ENCODE data around the gene SLC17A5. TPM values are rescaled to one million over a fixed set of nuclear protein-coding genes. Genes with fewer than 3 reads are reported as not detected.

Gene SLC17A5
- total and polyA plus RNA-seq, 9 of the 15 experiments (the other 6 are each of a cell fraction or from before 2014, with no cell fraction given): 1.3 to 7.2 (median 3.4) TPM

DNA sequence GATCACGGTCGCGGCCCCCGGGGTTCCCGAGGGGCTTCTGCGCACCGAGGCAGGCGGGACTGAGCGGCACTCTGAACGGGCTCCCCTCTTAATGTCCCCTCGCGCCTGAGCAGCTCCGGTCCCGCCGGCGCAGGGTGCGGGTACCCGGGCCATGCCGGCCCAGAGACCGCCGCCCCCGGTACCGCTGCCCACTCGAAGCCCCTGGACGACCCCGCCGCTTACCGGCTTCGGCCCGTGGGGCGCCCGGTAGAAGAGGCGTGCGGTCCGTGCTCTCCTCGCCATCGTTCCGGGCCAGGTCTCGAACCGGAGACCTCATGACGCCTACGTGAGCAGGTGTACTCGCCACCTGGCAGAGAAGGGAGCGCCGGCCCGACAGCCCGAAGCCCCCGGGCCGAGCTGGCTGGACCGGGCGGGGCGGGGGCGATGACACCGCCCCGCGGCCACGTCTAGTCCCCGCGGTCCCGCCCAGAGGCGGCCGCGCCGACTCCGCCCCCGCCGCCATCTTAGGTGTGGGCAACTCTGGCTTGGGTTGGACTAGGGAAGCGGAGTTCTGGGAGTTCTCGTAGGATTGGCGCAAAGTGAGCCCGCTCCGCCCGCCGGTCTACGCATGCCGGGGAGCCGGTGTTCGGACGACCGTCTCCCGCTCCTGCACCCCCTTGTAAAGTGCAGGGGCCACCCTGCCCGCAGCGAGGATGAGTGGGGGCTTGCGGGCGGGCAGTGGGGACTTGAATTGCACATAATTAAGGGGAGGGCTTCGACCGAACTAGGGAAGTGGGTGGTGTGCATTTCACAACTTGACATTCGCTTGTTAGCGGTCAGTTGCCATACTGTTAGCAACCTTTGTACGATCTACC, at the start of gene SLC17A5 (continued):
- TF ChIP-seq, protein P1, sequence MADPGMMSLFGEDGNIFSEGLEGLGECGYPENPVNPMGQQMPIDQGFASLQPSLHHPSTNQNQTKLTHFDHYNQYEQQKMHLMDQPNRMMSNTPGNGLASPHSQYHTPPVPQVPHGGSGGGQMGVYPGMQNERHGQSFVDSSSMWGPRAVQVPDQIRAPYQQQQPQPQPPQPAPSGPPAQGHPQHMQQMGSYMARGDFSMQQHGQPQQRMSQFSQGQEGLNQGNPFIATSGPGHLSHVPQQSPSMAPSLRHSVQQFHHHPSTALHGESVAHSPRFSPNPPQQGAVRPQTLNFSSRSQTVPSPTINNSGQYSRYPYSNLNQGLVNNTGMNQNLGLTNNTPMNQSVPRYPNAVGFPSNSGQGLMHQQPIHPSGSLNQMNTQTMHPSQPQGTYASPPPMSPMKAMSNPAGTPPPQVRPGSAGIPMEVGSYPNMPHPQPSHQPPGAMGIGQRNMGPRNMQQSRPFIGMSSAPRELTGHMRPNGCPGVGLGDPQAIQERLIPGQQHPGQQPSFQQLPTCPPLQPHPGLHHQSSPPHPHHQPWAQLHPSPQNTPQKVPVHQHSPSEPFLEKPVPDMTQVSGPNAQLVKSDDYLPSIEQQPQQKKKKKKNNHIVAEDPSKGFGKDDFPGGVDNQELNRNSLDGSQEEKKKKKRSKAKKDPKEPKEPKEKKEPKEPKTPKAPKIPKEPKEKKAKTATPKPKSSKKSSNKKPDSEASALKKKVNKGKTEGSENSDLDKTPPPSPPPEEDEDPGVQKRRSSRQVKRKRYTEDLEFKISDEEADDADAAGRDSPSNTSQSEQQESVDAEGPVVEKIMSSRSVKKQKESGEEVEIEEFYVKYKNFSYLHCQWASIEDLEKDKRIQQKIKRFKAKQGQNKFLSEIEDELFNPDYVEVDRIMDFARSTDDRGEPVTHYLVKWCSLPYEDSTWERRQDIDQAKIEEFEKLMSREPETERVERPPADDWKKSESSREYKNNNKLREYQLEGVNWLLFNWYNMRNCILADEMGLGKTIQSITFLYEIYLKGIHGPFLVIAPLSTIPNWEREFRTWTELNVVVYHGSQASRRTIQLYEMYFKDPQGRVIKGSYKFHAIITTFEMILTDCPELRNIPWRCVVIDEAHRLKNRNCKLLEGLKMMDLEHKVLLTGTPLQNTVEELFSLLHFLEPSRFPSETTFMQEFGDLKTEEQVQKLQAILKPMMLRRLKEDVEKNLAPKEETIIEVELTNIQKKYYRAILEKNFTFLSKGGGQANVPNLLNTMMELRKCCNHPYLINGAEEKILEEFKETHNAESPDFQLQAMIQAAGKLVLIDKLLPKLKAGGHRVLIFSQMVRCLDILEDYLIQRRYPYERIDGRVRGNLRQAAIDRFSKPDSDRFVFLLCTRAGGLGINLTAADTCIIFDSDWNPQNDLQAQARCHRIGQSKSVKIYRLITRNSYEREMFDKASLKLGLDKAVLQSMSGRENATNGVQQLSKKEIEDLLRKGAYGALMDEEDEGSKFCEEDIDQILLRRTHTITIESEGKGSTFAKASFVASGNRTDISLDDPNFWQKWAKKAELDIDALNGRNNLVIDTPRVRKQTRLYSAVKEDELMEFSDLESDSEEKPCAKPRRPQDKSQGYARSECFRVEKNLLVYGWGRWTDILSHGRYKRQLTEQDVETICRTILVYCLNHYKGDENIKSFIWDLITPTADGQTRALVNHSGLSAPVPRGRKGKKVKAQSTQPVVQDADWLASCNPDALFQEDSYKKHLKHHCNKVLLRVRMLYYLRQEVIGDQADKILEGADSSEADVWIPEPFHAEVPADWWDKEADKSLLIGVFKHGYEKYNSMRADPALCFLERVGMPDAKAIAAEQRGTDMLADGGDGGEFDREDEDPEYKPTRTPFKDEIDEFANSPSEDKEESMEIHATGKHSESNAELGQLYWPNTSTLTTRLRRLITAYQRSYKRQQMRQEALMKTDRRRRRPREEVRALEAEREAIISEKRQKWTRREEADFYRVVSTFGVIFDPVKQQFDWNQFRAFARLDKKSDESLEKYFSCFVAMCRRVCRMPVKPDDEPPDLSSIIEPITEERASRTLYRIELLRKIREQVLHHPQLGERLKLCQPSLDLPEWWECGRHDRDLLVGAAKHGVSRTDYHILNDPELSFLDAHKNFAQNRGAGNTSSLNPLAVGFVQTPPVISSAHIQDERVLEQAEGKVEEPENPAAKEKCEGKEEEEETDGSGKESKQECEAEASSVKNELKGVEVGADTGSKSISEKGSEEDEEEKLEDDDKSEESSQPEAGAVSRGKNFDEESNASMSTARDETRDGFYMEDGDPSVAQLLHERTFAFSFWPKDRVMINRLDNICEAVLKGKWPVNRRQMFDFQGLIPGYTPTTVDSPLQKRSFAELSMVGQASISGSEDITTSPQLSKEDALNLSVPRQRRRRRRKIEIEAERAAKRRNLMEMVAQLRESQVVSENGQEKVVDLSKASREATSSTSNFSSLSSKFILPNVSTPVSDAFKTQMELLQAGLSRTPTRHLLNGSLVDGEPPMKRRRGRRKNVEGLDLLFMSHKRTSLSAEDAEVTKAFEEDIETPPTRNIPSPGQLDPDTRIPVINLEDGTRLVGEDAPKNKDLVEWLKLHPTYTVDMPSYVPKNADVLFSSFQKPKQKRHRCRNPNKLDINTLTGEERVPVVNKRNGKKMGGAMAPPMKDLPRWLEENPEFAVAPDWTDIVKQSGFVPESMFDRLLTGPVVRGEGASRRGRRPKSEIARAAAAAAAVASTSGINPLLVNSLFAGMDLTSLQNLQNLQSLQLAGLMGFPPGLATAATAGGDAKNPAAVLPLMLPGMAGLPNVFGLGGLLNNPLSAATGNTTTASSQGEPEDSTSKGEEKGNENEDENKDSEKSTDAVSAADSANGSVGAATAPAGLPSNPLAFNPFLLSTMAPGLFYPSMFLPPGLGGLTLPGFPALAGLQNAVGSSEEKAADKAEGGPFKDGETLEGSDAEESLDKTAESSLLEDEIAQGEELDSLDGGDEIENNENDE (IDR thresholded peaks at IDR 0.05; ENCODE audit: low read depth, low read length): no peak
- TF ChIP-seq L3MBTL2 (IDR thresholded peaks at IDR 0.05): peak; percentile 96
- no peak for TF ChIP-seq ZNF217 (CRISPR knock-in tag; IDR thresholded peaks at IDR 0.05)
- no peak for TF ChIP-seq SRSF3 (IDR thresholded peaks at IDR 0.05; ENCODE audit: insufficient read depth, low read length)
- no peak for TF ChIP-seq MYBL2 (IDR thresholded peaks at IDR 0.05; ENCODE audit: low read depth)
- no peak for TF ChIP-seq MYBL2 (CRISPR knock-in tag; IDR thresholded peaks at IDR 0.05; ENCODE audit: borderline replicate concordance)
- TF ChIP-seq, protein P2, sequence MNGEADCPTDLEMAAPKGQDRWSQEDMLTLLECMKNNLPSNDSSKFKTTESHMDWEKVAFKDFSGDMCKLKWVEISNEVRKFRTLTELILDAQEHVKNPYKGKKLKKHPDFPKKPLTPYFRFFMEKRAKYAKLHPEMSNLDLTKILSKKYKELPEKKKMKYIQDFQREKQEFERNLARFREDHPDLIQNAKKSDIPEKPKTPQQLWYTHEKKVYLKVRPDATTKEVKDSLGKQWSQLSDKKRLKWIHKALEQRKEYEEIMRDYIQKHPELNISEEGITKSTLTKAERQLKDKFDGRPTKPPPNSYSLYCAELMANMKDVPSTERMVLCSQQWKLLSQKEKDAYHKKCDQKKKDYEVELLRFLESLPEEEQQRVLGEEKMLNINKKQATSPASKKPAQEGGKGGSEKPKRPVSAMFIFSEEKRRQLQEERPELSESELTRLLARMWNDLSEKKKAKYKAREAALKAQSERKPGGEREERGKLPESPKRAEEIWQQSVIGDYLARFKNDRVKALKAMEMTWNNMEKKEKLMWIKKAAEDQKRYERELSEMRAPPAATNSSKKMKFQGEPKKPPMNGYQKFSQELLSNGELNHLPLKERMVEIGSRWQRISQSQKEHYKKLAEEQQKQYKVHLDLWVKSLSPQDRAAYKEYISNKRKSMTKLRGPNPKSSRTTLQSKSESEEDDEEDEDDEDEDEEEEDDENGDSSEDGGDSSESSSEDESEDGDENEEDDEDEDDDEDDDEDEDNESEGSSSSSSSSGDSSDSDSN (IDR thresholded peaks at IDR 0.05; ENCODE audit: borderline replicate concordance in 1 of 2, low read depth in 2 of 2, low read length in 2 of 2): no peak
- no peak; the same call in 1 of the 2 replicates for TF ChIP-seq CBX1 (IDR thresholded peaks at IDR 0.05; ENCODE audit: low read depth)
- TF ChIP-seq LEF1 (IDR thresholded peaks at IDR 0.05): no peak
- no peak for TF ChIP-seq TCF7L2 (IDR thresholded peaks at IDR 0.05; ENCODE audit: low read depth, low read length)
- peak; percentile 52; the same call in 1 of the 2 replicates for TF ChIP-seq PML (IDR thresholded peaks at IDR 0.05; ENCODE audit: low read length)
- TF ChIP-seq TRIM28 (IDR thresholded peaks at IDR 0.05): no peak
- TF ChIP-seq RAD51 (IDR thresholded peaks at IDR 0.05; ENCODE audit: borderline replicate concordance, low read depth): no peak
- TF ChIP-seq, protein P3, sequence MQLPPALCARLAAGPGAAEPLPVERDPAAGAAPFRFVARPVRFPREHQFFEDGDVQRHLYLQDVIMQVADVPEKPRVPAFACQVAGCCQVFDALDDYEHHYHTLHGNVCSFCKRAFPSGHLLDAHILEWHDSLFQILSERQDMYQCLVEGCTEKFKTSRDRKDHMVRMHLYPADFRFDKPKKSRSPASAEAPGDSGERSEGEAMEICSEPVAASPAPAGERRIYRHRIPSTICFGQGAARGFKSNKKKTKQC (CRISPR knock-in tag; IDR thresholded peaks at IDR 0.05): peak; percentile 37; the same call in 1 of the 2 replicates

Data from K562 (cell line).